Sigmoid colon (tissue), 7 donors: ENCODE results near the gene CACNA1E. TPM values are rescaled to one million over a fixed set of nuclear protein-coding genes. Genes with fewer than 3 reads are reported as not detected.

Source experiments
- DNase-seq: peaks from one replicate; pipeline ENCODE4 v3.0.0-alpha.2; 2019
- H3K27ac ChIP-seq, 4 donors: fragments of 200-600 bp; sonication (generic); one replicate each; pipeline ENCODE4 v1.5.1; 2016 to 2019; ENCODE audit warnings: mild to moderate bottlenecking in 1 of 4
- H3K27me3 ChIP-seq, 3 donors: fragments of 200-600 bp; sonication (generic); one replicate each; pipeline ENCODE4 v1.5.1; 2019; ENCODE audit warnings: mild to moderate bottlenecking in 1 of 3
- H3K36me3 ChIP-seq, 4 donors: fragments of 200-600 bp; sonication (generic); one replicate each; pipeline ENCODE4 v1.5.1; 2016 to 2019
- H3K4me1 ChIP-seq, 4 donors: fragments of 200-600 bp; sonication (generic); one replicate each; pipeline ENCODE4 v1.5.1; 2017 to 2019
- H3K4me3 ChIP-seq, 4 donors: fragments of 200-600 bp; sonication (generic); one replicate each; pipeline ENCODE4 v1.5.1; 2017 to 2019; ENCODE audit warnings: mild to moderate bottlenecking in 2 of 4, moderate library complexity in 1 of 4
- H3K9me3 ChIP-seq, 4 donors: fragments of 200-600 bp in 3 of 4; sonication (generic) in 3 of 4; one replicate each; pipeline versions ENCODE4 v1.5.1 to v1.6.1; 2013 to 2019
- EP300 ChIP-seq, 4 donors: sonication (generic); formaldehyde crosslinking; IDR thresholded peaks; one replicate each; pipeline ENCODE4 v1.6.1; 2017; ENCODE audit warnings: antibody characterized with exemption in 4 of 4
- POLR2A ChIP-seq, 2 donors: fragments of 450-650 bp; IDR thresholded peaks; one replicate each; pipeline ENCODE4 v1.6.1; 2016; ENCODE audit warnings: antibody characterized with exemption in 2 of 2, mild to moderate bottlenecking in 2 of 2, moderate library complexity in 2 of 2
- POLR2AphosphoS5 ChIP-seq, 4 donors: sonication (generic); formaldehyde crosslinking; IDR thresholded peaks; one replicate each; pipeline ENCODE4 v1.6.1; 2017; ENCODE audit warnings: antibody characterized with exemption in 4 of 4
- WGBS, 2 donors: extraction: QIAGEN DNeasy Blood & Tissue Kit; methylation state at CpG; one replicate each; pipeline ENCODE4 v1.1.7; 2013; 5-methylcytosine and 5-hydroxymethylcytosine counted together
- intact Hi-C: fragments of 100-400 bp; cut with DNase I; formaldehyde crosslinking; loops from one replicate; pipeline ENCODE4 v1.15.1; 2023
- polyA plus RNA-seq, 3 donors: library from polyadenylated mRNA; stranded (reverse); fragments of 200-250 nt; gene quantifications; one replicate each; pipeline ENCODE4 v1.2.3, GENCODE V29; 2013
- total RNA-seq, 4 donors: library from RNA; depleted of rRNA; stranded (reverse); fragments of >200 nt; gene quantifications; one replicate each; pipeline ENCODE4 v1.1.0, GENCODE V29; 2016
- TF ChIP-seq, protein P1 (sequence below), 4 experiments: fragments of 450-650 bp in 3 of 4; fragments of 200-600 bp in 1 of 4; IDR thresholded peaks; one replicate each; pipeline ENCODE4 v1.5.1; 2016 to 2019; ENCODE audit warnings: antibody characterized with exemption in 4 of 4, mild to moderate bottlenecking in 3 of 4, moderate library complexity in 2 of 4
- donor health status: healthy with polysubstance abuse.
- donor health status: Bipolar disorder and iron deficiency.
- donor health status: healthy.

CACNA1E gene
- total and polyA plus RNA-seq, 7 donors = 0.16 to 1.1 (median 0.36) TPM; not detected in 2

DNA sequence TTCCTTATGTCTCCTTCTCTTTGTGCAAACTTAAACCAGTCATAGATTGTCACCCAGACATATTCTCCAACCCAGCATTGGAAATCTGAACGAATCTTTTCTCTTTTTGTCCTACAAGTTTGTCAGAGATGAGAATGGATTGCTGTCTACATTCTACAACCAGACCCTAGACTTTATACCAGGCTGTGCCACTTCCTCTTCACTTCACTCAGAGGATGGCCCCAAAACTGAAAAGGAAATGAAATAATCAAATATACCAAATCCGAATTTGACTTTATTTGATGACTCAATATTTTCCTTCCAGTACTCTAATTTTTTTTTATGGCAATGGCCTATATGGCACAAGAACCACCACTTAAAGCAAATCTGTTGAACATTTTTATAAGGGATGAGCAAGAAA lies 321.7 kb downstream of the CACNA1E start:
- no peaks in the 10 kb centered on the region for H3K27me3 ChIP-seq
- TF ChIP-seq POLR2A (IDR thresholded peaks at IDR 0.05) (no peak), EP300 (IDR thresholded peaks at IDR 0.05) (no peak), POLR2AphosphoS5 (IDR thresholded peaks at IDR 0.05) (no peak)
- TF ChIP-seq, protein P1, sequence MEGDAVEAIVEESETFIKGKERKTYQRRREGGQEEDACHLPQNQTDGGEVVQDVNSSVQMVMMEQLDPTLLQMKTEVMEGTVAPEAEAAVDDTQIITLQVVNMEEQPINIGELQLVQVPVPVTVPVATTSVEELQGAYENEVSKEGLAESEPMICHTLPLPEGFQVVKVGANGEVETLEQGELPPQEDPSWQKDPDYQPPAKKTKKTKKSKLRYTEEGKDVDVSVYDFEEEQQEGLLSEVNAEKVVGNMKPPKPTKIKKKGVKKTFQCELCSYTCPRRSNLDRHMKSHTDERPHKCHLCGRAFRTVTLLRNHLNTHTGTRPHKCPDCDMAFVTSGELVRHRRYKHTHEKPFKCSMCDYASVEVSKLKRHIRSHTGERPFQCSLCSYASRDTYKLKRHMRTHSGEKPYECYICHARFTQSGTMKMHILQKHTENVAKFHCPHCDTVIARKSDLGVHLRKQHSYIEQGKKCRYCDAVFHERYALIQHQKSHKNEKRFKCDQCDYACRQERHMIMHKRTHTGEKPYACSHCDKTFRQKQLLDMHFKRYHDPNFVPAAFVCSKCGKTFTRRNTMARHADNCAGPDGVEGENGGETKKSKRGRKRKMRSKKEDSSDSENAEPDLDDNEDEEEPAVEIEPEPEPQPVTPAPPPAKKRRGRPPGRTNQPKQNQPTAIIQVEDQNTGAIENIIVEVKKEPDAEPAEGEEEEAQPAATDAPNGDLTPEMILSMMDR (IDR thresholded peaks at IDR 0.05) = no peak
- H3K4me3 ChIP-seq = no peak overlapping the region
- H3K9me3 ChIP-seq = no peaks in the 10 kb centered on the region
- H3K4me1 ChIP-seq = no peaks in the 10 kb centered on the region
- WGBS, 2 donors = 39 to 60% methylated on average over 2 of the region's 2 CpGs
- no peak for DNase-seq
- no peaks in the 10 kb centered on the region for H3K36me3 ChIP-seq
- intact Hi-C loops = no loop called here
- H3K27ac ChIP-seq = no peak overlapping the region

DNA sequence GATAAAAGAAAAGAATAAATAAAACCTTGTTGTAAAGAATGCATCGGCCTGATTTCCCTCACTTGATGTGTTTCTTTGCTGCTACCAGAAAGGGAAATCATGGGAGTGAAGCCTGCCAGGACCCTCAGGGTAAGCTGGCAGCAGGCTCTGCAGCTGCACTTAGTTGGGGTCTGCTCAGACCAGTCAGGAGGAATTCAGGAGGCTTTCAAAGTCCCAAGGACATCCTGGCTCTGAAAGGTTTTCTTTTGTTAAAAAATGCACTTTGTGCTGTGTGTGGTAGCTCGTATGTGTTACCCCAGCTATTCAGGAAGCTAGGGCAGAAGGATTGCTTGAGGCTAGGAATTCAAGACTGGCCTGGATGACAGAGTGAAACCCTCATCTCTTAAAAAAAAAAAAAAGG lies 323.4 kb downstream of the CACNA1E start:
- WGBS, 2 donors = 59 to 60% methylated on average over 2 of the region's 2 CpGs
- no peak overlapping the region for H3K27ac ChIP-seq
- intact Hi-C loops = no loop called here
- DNase-seq = no peak
- no peaks in the 10 kb centered on the region for H3K36me3 ChIP-seq
- no peaks in the 10 kb centered on the region for H3K27me3 ChIP-seq
- H3K4me3 ChIP-seq = no peak overlapping the region
- H3K4me1 ChIP-seq = no peaks in the 10 kb centered on the region
- TF ChIP-seq, protein P1 (IDR thresholded peaks at IDR 0.05) = no peak
- no peak for TF ChIP-seq POLR2AphosphoS5 (IDR thresholded peaks at IDR 0.05)
- no peak for TF ChIP-seq EP300 (IDR thresholded peaks at IDR 0.05)
- H3K9me3 ChIP-seq = no peaks in the 10 kb centered on the region

DNA sequence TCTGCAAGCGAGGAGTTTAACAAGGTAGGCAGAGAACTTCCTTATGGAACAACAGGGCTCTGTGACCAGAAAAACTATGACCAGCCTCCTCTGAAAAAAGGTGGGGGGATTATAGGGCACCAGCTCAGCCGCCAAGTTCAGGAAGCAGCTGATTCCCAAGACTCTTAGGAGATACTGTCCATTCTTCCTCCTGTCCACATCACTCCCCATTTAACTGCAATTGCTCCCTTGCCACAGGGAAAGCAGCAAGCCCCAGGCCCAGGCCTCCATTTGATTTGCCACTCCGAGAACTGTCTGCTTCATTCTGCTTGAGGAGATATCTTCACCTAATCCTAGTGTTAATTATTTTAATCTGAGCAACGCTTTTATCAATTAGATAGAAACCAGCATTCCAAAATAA lies 323.9 kb downstream of the CACNA1E start:
- Histone ChIP-seq H3K27ac (no peak overlapping the region), H3K27me3 (no peaks in the 10 kb centered on the region), H3K4me1 (no peaks in the 10 kb centered on the region), H3K9me3 (no peaks in the 10 kb centered on the region), H3K36me3 (no peaks in the 10 kb centered on the region), H3K4me3 (no peak overlapping the region)
- 73 to 77% methylated on average over 4 of the region's 4 CpGs for WGBS, 2 donors
- DNase-seq = no peak
- TF ChIP-seq EP300 (IDR thresholded peaks at IDR 0.05) (no peak), POLR2AphosphoS5 (IDR thresholded peaks at IDR 0.05) (no peak), POLR2A (IDR thresholded peaks at IDR 0.05) (no peak)
- TF ChIP-seq, protein P1 (IDR thresholded peaks at IDR 0.05) = no peak
- intact Hi-C loops = no loop called here

DNA sequence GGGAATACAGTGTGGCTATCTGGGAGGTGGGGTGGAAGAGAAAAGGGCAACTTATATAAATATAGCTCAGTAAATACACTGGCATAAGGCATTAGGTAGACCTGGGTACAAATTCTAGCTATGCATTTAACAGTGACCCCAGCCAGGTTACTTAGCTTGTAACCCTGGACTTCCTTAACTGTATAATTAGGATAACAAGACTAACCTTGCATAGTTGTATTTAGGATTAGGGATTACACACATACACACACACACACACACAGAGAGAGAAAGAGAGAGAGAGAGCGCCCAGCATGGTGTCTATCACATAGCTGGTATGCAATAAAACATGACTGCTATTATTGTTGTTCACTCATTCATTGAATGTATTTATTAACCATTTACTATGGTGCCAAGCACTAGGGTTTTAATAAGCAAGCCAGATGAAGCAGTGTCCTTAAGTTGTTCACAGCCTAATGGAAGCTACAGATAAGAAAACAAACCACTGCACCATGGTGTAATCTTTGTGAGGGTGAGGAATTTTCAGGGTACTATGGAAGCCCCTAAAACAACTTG lies 326.8 kb downstream of the CACNA1E start:
- Histone ChIP-seq H3K4me3 (no peak overlapping the region), H3K36me3 (no peaks in the 10 kb centered on the region), H3K9me3 (no peaks in the 10 kb centered on the region), H3K27ac (no peak overlapping the region), H3K4me1 (no peaks in the 10 kb centered on the region), H3K27me3 (no peaks in the 10 kb centered on the region)
- no peak for DNase-seq
- intact Hi-C loops = no loop called here
- WGBS, 2 donors = 87 to 88% methylated on average over 1 of the region's 1 CpG
- TF ChIP-seq EP300 (IDR thresholded peaks at IDR 0.05) = no peak
- no peak for TF ChIP-seq POLR2AphosphoS5 (IDR thresholded peaks at IDR 0.05)

DNA sequence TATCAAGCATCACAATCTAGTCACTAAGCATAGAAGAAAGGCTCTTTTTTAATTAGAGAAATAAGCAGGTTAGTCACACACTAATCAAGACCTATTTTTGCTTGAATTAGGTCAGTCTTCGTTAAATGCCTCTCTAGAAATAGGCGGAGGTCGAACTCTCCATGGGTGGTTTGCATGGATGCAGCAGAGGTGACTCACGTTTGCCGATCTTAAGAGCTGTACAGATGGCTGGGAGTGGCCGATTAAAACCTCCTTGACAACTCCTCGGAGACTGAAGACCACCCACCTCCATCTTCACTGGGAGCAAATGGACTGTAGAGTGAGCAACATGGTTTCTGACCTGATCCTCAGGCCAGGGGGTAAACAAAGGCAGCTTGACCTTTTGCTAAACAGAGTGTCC lies 328.9 kb downstream of the CACNA1E start:
- Histone ChIP-seq H3K4me3 (no peak overlapping the region), H3K27me3 (no peaks in the 10 kb centered on the region), H3K27ac (no peak overlapping the region), H3K4me1 (no peaks in the 10 kb centered on the region), H3K9me3 (no peaks in the 10 kb centered on the region), H3K36me3 (no peaks in the 10 kb centered on the region)
- 74 to 83% methylated on average over 7 of the region's 7 CpGs for WGBS, 2 donors
- intact Hi-C loops = no loop called here
- no peak for TF ChIP-seq POLR2A (IDR thresholded peaks at IDR 0.05)
- no peak for TF ChIP-seq POLR2AphosphoS5 (IDR thresholded peaks at IDR 0.05)
- TF ChIP-seq EP300 (IDR thresholded peaks at IDR 0.05) = no peak
- TF ChIP-seq, protein P1 (IDR thresholded peaks at IDR 0.05) = no peak
- DNase-seq = no peak
